ENCODE results near the gene SLC23A2.

DNA sequence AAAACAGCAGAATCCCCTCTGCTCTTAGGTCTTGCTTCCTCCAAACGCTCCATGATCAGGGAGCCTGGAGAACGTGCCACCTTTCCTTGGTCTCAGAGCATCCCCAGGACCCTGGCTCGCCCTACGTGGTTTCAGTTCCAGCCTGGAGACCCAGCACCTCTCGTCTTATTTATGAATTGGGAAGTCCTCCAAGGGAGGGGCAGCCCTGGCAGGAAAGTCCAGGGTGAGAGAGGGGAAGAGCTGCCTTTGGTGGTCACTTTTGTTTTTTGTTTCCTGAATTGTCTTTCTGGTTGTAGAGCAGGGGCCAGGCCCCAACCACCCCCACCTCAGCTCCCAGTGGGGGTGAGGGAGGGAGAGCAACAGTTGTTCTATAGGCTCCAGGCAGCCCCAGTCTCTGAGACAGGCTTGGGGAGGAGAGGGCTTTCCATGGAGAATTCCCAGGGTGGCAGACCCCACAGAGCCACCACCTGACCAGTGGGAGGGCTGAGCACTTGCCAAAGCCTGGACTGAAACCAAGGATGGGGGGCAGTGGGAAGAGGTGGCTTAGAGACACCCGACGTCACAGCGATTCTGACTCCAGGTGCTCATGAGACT lies 190.8 kb downstream of the SLC23A2 start:
- TF ChIP-seq, protein P1, sequence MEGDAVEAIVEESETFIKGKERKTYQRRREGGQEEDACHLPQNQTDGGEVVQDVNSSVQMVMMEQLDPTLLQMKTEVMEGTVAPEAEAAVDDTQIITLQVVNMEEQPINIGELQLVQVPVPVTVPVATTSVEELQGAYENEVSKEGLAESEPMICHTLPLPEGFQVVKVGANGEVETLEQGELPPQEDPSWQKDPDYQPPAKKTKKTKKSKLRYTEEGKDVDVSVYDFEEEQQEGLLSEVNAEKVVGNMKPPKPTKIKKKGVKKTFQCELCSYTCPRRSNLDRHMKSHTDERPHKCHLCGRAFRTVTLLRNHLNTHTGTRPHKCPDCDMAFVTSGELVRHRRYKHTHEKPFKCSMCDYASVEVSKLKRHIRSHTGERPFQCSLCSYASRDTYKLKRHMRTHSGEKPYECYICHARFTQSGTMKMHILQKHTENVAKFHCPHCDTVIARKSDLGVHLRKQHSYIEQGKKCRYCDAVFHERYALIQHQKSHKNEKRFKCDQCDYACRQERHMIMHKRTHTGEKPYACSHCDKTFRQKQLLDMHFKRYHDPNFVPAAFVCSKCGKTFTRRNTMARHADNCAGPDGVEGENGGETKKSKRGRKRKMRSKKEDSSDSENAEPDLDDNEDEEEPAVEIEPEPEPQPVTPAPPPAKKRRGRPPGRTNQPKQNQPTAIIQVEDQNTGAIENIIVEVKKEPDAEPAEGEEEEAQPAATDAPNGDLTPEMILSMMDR (tag by site-specific recombination; IDR thresholded peaks at IDR 0.05), result no peak
- TF ChIP-seq ZIC2 (tag by site-specific recombination; IDR thresholded peaks at IDR 0.05) (peak; percentile 38), KLF10 (tag by site-specific recombination; IDR thresholded peaks at IDR 0.05) (no peak), ZNF350 (tag by site-specific recombination; IDR thresholded peaks at IDR 0.05) (no peak), ZBTB17 (tag by site-specific recombination; IDR thresholded peaks at IDR 0.05) (no peak), ZNF596 (tag by site-specific recombination; IDR thresholded peaks at IDR 0.05) (no peak), ZNF138 (tag by site-specific recombination; IDR thresholded peaks at IDR 0.05; ENCODE audit: borderline replicate concordance) (no peak), ZBTB7A (tag by site-specific recombination; IDR thresholded peaks at IDR 0.05; ENCODE audit: low read depth) (no peak), ZNF302 (tag by site-specific recombination; IDR thresholded peaks at IDR 0.05; ENCODE audit: low read depth) (no peak), KLF16 (tag by site-specific recombination; IDR thresholded peaks at IDR 0.05) (no peak)
- TF ChIP-seq, protein P2, sequence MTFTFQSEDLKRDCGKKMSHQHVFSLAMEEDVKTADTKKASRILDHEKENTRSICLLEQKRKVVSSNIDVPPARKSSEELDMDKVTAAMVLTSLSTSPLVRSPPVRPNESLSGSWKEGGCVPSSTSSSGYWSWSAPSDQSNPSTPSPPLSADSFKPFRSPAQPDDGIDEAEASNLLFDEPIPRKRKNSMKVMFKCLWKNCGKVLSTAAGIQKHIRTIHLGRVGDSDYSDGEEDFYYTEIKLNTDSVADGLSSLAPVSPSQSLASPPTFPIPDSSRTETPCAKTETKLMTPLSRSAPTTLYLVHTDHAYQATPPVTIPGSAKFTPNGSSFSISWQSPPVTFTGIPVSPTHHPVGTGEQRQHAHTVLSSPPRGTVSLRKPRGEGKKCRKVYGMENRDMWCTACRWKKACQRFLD (tag by site-specific recombination; IDR thresholded peaks at IDR 0.05), result no peak
- TF ChIP-seq, protein P3, sequence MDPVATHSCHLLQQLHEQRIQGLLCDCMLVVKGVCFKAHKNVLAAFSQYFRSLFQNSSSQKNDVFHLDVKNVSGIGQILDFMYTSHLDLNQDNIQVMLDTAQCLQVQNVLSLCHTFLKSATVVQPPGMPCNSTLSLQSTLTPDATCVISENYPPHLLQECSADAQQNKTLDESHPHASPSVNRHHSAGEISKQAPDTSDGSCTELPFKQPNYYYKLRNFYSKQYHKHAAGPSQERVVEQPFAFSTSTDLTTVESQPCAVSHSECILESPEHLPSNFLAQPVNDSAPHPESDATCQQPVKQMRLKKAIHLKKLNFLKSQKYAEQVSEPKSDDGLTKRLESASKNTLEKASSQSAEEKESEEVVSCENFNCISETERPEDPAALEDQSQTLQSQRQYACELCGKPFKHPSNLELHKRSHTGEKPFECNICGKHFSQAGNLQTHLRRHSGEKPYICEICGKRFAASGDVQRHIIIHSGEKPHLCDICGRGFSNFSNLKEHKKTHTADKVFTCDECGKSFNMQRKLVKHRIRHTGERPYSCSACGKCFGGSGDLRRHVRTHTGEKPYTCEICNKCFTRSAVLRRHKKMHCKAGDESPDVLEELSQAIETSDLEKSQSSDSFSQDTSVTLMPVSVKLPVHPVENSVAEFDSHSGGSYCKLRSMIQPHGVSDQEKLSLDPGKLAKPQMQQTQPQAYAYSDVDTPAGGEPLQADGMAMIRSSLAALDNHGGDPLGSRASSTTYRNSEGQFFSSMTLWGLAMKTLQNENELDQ (tag by site-specific recombination; IDR thresholded peaks at IDR 0.05; ENCODE audit: low read depth), result no peak

Data from HEK293 (cell line).